Heart left ventricle (tissue), 16 donors: ENCODE data around the gene AKAP13. TPM values are rescaled to one million over a fixed set of nuclear protein-coding genes. Genes with fewer than 3 reads are reported as not detected.

Experiments
- ATAC-seq, 4 donors: fragments of 200-7000 bp; cut with Tn5 transposase; one replicate each; pipeline ENCODE4 v1.9.1; 2020 to 2022; ENCODE audit warnings: moderate library complexity in 4 of 4, mild to moderate bottlenecking in 3 of 4, moderate number of reproducible peaks in 1 of 4
- DNase-seq, 5 donors: peaks; one replicate each; pipeline ENCODE4 v3.0.0-alpha.2; 2020
- H3K27ac ChIP-seq, 12 donors: fragments of 200-600 bp; sonication (generic) in 4 of 12; one replicate each; pipeline versions ENCODE4 v1.5.0 to v1.8.0; 2016 to 2022; ENCODE audit warnings: mild to moderate bottlenecking in 2 of 12
- H3K27me3 ChIP-seq, 9 donors: fragments of 200-600 bp; sonication (generic) in 2 of 9; one replicate each; pipeline versions ENCODE4 v1.5.1 to v1.8.0; 2016 to 2022; ENCODE audit warnings: mild to moderate bottlenecking in 3 of 9
- H3K36me3 ChIP-seq, 9 donors: fragments of 200-600 bp; sonication (generic) in 2 of 9; one replicate each; pipeline versions ENCODE4 v1.5.0 to v1.8.0; 2018 to 2022; ENCODE audit warnings: mild to moderate bottlenecking in 2 of 9
- H3K4me1 ChIP-seq, 12 donors: fragments of 200-600 bp; sonication (generic) in 4 of 12; one replicate each; pipeline versions ENCODE4 v1.5.0 to v1.8.0; 2016 to 2022; ENCODE audit warnings: mild to moderate bottlenecking in 3 of 12
- H3K4me3 ChIP-seq, 12 donors: fragments of 200-600 bp; sonication (generic) in 4 of 12; one replicate each; pipeline versions ENCODE4 v1.5.0 to v1.8.0; 2017 to 2022; ENCODE audit warnings: mild to moderate bottlenecking in 9 of 12, moderate library complexity in 4 of 12
- H3K9me3 ChIP-seq, 12 donors: fragments of 200-600 bp; sonication (generic) in 4 of 12; one replicate each; pipeline versions ENCODE4 v1.5.0 to v1.8.0; 2016 to 2022; ENCODE audit warnings: mild to moderate bottlenecking in 1 of 12
- CTCF ChIP-seq, 12 donors: fragments of 200-600 bp; sonication (generic) in 4 of 12; IDR thresholded peaks; one replicate each; pipeline versions ENCODE4 v1.5.0 to v1.8.0; 2018 to 2022; ENCODE audit warnings: antibody characterized with exemption in 12 of 12, mild to moderate bottlenecking in 5 of 12
- POLR2A ChIP-seq, 2 donors: fragments of 450-650 bp; IDR thresholded peaks; one replicate each; pipeline ENCODE4 v1.6.1; 2017; ENCODE audit warnings: antibody characterized with exemption in 2 of 2, mild to moderate bottlenecking in 2 of 2, moderate library complexity in 2 of 2
- WGBS, 4 donors: extraction: QIAGEN DNeasy Blood & Tissue Kit in 2 of 4; methylation state at CpG; one replicate each; pipeline versions ENCODE4 v1.1.5 to v1.1.7; 2013 to 2018; 5-methylcytosine and 5-hydroxymethylcytosine counted together
- intact Hi-C, 10 donors: fragments of 100-400 bp; cut with DNase I; formaldehyde crosslinking; loops; one replicate each; pipeline versions ENCODE4 v1.11.1 to v1.14.2; 2022
- polyA plus RNA-seq, 2 donors: library from polyadenylated mRNA; stranded (reverse); fragments of 200-250 nt; gene quantifications; one replicate each; pipeline ENCODE4 v1.2.3, GENCODE V29; 2013
- total RNA-seq, 9 donors: library from RNA; depleted of rRNA in 2 of 9; stranded (reverse); fragments of >200 nt in 2 of 9; fragmentation: NEBNext Ultra II Directional in 3 of 9; extraction: Animal tissue kit (Norgen Biotek cat#: 25700) in 3 of 9; gene quantifications; one replicate each; pipeline versions ENCODE4 v1.1.0 to v1.2.4, GENCODE V29; 2016 to 2023
- donor health status: ischemic (EF 13 %, LVEDD 7.1; RV severe dilation, severe dysfunction).
- donor health status: healthy with polysubstance abuse.
- donor health status: DM: no; HTN: yes; CAD: no.
- donor health status: DM: no; HTN: no; CAD: no.
- donor health status: ischemic (EF 25% LVEDD 6.9; RV normal size, moderate dysfunction).
- donor health status: ischemic (EF 25% LVEDD 5.7; RV mildly dilated, moderate dysfunction).
- donor health status: healthy.
- donor health status: DM: yes; HTN: yes; CAD: no.
- donor health status: ischemic (EF 35%, LVEDD 5.7; RV mildly dilated, moderate dysfunction).
- donor health status: nonischemic (EF 11% LVEDD 7.7; RV severe dilation, severe dysfunction).
- donor health status: DM: yes; HTN: yes; CAD: no.
- donor health status: PGD.
- donor health status: ischemic (EF 29% LVEDD 5.4; RV normal size, mild dysfunction).
- donor health status: nonischemic (EF 23%, LVEDD 6.1; RV moderate dilation, normal function).

AKAP13 gene
- total and polyA plus RNA-seq, 11 donors, result 124 to 598 (median 340) TPM

DNA sequence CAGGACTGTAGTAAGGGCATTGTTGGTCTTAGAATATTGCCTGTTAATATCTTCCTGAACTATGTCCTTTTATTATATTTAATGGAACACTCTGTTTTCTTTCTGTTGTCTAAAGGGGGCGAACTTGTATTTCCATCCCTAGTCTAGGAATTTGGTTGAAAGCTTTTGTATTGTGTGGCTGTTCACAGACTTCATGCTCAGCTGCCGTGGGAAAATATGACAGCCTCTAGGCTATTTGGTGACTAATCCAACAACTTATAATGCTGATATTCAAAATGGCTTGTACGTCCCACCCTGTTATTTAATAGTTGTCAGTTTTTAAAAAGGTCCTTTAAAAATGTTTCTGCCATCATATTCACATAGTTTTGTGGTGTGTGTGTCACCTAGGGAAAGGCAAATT lies 211.7 kb downstream of the AKAP13 start:
- Histone ChIP-seq H3K36me3 (peaks cover 0 to 61% (median 8%) of the 10 kb centered on the region in 9 donors), H3K27ac (peak overlapping the region in 11 of 12 donors; percentile 16 to 69 (median 55)), H3K4me1 (peaks cover 5 to 89% (median 65%) of the 10 kb centered on the region in 12 donors), H3K9me3 (no peaks in the 10 kb centered on the region), H3K4me3 (no peak overlapping the region), H3K27me3 (no peaks in the 10 kb centered on the region)
- WGBS, 4 donors, result 5 to 28% (median 22%) methylated on average over 3 of the region's 3 CpGs
- TF ChIP-seq POLR2A (IDR thresholded peaks at IDR 0.05), result no peak
- peak in 9 of 12 donors; percentile 17 to 58 (median 40) for TF ChIP-seq CTCF (IDR thresholded peaks at IDR 0.05)
- ATAC-seq (peak in 3 of 4 donors; percentile 62 to 75 (median 69)), DNase-seq (no peak)
- intact Hi-C loops, result loop anchor here in 2 of 10 donors (10.0 kb wide), 1 partner anchor 243 kb away; no protein-coding TSS in a partner anchor

DNA sequence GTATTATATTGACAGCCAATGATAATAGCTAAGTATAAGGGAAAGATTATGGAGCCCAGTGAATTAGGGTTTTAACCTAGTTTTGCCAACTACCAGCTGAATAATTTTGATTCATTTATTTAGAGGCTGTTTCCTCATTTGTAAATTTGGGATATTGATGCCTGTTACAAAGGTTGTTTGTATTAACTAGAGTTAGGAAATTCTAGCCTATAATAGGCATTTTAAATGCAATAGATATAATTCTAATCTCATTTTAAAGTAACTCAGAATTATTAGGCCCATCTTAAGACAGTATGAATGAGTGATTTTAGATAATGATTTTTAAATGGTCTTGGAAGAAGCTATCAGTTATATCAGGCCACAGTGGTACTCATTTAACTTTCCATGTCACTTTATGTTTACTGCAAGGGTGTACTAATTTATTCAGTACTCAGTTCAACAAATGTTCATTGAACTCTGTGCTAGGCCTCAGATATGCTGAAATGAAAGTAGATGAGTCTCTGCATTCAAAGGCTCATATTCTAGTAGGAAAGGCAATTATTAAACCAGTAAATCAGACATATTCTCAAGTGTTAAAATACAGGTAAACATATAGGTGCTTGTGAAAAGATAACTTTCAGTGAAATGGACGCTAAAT lies 213.5 kb downstream of the AKAP13 start:
- Histone ChIP-seq H3K4me1 (peaks cover 5 to 90% (median 66%) of the 10 kb centered on the region in 12 donors), H3K27ac (peak overlapping the region in 2 of 12 donors; percentile 7 to 24), H3K27me3 (no peaks in the 10 kb centered on the region), H3K36me3 (peaks cover 0 to 63% (median 14%) of the 10 kb centered on the region in 9 donors), H3K4me3 (no peak overlapping the region), H3K9me3 (no peaks in the 10 kb centered on the region)
- ATAC-seq, result no peak
- TF ChIP-seq CTCF (IDR thresholded peaks at IDR 0.05), result no peak
- no peak for TF ChIP-seq POLR2A (IDR thresholded peaks at IDR 0.05)
- DNase-seq, result no peak
- WGBS, 4 donors, result 94 to 100% (median 97%) methylated on average over 1 of the region's 1 CpG
- intact Hi-C loops, result loop anchor here in 2 of 10 donors (10.0 kb wide), 1 partner anchor 241 kb away; no protein-coding TSS in a partner anchor

DNA sequence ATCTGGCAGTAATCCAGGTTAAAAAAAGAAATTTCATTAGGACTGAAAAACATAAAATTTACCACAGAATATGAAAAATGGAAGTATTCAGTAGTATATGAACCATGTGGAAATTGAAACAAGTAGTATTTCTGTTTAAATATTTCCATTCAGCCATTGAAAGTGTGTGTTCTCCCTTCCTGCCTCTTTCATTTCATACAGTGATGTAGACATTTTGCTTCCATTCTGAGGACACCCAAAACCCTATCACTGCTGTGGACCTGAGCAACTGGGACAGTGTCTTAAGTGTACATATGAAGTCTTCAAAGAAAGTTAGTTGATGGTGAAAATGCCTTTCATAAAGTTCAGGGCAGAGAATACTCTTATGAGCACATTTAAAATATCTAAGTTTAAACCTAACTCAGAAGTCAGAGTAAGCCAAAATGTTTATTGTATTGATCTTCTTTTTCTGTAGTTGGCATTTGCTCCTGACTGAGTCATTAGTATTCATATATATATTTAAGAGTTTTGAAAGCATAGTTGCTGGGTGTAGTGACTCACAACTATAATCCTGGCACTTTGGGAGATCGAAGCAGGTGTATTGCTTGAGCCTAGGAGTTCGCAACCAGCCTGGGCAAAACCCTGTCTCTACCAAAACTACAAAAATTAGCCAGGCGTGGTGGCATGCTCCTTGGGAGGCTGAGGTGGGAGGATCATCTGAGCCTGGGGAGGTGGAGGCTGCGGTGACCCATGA lies 215.6 kb downstream of the AKAP13 start:
- ATAC-seq (no peak), DNase-seq (no peak)
- H3K27ac ChIP-seq, result peak overlapping the region in 1 of 12 donors; percentile 64
- TF ChIP-seq CTCF (IDR thresholded peaks at IDR 0.05) (no peak), POLR2A (IDR thresholded peaks at IDR 0.05) (no peak)
- 94 to 99% (median 97%) methylated on average over 4 of the region's 4 CpGs for WGBS, 4 donors
- H3K4me1 ChIP-seq, result peaks cover 3 to 85% (median 64%) of the 10 kb centered on the region in 12 donors
- no peaks in the 10 kb centered on the region for H3K9me3 ChIP-seq
- intact Hi-C loops, result loop anchor here in 3 of 10 donors (1.0 to 10.0 kb wide), 2 partner anchors 47 to 239 kb away; no protein-coding TSS in a partner anchor
- H3K27me3 ChIP-seq, result no peaks in the 10 kb centered on the region
- no peak overlapping the region for H3K4me3 ChIP-seq
- peaks cover 0 to 48% (median 14%) of the 10 kb centered on the region in 9 donors for H3K36me3 ChIP-seq
